ENCODE data around the gene ZNF691.

The ZNF691 gene

DNA sequence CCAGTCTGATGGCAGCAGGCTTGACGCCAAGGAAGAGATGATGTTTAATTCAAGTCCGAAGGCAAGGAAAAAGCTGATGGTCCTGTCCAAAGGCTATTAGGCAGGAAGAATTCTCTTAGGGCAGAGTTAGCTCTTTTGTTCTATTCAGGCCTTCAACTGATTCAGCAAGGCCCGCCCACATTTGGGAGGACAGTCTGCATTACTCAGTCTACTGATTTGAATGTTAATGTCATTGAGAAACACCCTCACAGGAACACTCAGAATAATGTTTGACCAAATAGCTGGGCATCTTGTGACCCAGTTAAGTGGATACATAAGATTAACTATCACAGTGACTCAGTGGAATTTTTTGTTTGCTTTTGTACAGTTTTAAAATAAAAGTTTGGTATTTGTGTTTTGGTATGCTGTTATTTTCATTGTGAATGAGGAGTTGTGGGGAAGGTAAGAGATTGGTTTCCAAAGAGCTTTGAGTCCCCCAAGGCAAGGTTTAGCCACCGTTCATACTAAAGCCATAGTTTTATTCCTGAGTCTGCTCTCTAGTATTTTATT, 1.7 kb upstream of the ZNF691 start:
- TF ChIP-seq GATA2 (IDR thresholded peaks at IDR 0.05; ENCODE audit: low read depth, low read length) (no peak), GATA3 (IDR thresholded peaks at IDR 0.05; ENCODE audit: low read depth, low read length) (no peak)

DNA sequence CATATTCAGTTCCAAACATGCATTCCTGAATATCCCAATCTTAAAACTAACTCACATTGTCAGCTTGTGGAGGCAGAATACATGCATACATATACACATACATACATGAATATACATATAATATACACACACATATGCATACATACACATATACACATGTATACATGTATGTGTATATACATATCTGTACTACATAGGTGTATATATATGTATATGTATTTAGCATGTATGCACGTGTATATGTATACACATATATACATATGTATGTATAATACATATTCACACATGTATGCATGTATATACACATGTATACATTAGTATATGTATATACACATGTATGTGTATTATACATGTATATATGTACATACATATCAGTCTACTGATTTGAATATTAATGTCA, 1.2 kb upstream of the ZNF691 start:
- no peak for TF ChIP-seq GATA3 (IDR thresholded peaks at IDR 0.05; ENCODE audit: low read depth, low read length)
- no peak for TF ChIP-seq GATA2 (IDR thresholded peaks at IDR 0.05; ENCODE audit: low read depth, low read length)

DNA sequence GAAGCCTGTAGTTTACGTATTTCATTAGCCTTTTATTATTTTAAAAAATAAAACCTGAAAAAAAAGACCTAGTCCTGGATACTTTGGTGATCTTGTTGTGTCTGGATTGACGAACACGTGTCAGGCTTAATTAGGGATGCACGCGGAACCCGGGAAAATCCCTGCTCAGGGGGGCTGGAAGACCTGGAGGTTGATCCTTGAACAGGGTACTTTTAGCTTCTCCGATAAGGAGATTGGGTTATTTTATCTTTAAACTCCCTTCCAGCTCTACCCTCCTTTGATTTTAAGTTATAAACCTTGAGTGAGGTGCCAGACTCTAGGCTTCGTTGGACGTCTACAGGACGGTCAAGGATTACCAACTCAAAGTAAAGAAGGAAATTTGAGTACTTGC, 552 bp upstream of the ZNF691 start:
- TF ChIP-seq GATA2 (IDR thresholded peaks at IDR 0.05; ENCODE audit: low read depth, low read length) = no peak
- TF ChIP-seq GATA3 (IDR thresholded peaks at IDR 0.05; ENCODE audit: low read depth, low read length) = no peak

DNA sequence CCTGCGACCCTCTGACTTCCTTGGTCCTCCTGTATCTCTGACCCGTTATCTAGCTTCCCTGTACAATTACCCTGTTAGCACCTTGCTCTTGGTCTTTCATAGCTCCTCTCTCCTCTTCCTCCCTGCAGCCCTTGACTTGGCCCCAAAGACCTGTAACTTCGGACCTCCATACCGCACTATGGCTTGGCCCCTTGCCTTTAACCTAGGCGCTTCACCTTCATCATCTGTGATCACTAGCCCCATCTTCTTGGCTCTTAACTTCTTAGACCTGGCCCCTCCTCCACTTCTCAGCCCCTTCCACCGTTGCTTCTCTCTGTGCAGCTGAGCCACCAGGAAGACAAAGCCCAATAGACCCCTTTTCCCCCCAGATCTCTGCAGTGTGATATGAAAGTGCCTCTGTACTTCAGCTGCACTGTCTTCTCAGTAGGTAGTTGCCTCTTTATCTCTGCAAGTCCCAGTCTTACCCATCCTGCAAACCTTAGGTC, 740 bp downstream of the ZNF691 start:
- TF ChIP-seq GATA3 (IDR thresholded peaks at IDR 0.05; ENCODE audit: low read depth, low read length) (no peak), GATA2 (IDR thresholded peaks at IDR 0.05; ENCODE audit: low read depth, low read length) (no peak)

DNA sequence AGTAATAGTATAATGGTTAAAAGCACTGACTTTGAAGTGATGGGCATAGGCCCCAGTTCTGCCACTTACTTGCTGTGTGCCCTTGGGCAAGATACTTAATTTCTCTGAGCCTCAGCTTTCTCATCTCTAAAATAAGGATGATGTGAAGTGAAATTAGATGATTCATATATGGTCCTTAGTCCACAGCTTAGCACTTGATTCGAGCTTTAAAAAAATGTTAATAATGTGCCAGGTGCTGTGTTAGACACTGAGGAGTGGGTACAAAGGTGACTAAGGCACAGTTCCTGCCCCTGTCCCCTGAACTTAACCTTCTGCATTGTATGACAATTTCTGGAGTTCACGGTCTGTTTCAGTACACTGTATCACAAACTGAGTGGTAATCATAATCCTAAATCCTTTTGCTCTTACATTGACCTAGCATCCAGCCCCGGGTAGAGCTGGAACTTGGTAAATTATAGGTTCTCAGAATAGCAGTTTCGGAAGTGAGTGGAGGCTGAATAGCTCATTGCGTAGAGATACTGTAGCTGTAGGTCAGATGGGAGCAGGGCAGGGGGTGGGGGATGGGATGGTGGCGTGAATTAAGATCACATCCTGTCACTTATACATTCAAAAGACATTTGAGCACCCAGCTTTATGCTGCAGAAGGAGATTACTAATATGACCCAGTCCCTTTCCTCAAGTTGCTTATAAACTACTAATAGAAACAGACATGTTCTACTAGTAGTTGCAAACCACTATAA, 1.5 kb downstream of the ZNF691 start:
- no peak for TF ChIP-seq GATA2 (IDR thresholded peaks at IDR 0.05; ENCODE audit: low read depth, low read length)
- no peak for TF ChIP-seq GATA3 (IDR thresholded peaks at IDR 0.05; ENCODE audit: low read depth, low read length)

DNA sequence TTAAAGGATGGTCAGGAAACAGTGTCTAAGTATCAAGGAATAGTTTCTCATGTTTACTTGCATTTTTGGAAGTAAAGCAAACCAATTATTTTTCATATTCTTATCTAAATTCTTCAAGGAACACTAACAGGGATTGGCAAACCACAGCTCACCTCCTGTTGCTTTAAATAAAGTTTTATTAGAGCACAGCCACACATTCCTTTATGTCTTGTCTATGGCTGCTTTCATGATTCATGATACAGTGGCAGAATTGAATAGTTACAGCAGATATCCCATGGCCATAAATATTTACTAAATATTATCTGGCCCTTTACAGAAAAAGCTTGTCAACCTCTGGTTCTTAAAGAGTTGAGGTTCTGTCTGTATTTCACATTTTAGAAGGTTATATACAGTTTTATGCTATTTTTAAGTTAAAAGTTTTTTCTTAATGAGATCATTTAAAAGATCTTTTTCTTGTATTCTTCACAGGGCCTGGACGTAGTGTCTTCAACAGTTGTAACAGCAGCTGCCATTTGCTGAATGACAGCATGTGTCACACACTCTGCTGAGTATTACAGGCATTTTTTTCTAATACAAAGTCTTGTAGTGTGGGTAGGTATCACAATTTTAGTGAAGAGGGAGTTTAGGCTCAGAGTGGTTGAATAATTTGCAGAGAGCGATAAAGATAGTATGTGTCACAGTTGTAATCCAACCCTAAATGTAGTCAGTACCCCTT, 2.6 kb downstream of the ZNF691 start:
- TF ChIP-seq GATA2 (IDR thresholded peaks at IDR 0.05; ENCODE audit: low read depth, low read length) (no peak), GATA3 (IDR thresholded peaks at IDR 0.05; ENCODE audit: low read depth, low read length) (no peak)

DNA sequence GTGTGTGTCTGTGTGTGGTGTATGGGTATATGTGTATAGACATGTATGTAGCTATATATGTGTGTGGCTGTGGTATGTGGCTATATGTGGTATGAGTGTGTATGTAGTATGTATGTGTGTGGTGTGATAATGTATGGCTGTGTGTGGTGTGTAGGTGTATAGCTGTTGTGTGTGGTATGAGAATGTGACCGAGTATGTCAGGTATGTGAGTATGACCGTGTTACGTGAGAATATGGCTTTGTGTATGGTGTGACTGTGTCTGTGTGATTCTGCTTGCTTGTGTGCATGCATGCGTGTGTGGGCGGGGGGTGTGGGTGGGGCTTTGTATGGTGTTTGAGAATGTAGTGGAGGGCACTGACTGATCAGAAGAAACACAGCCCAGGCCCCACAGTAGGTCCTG, 3.5 kb downstream of the ZNF691 start:
- no peak for TF ChIP-seq GATA2 (IDR thresholded peaks at IDR 0.05; ENCODE audit: low read depth, low read length)
- TF ChIP-seq GATA3 (IDR thresholded peaks at IDR 0.05; ENCODE audit: low read depth, low read length) = no peak

DNA sequence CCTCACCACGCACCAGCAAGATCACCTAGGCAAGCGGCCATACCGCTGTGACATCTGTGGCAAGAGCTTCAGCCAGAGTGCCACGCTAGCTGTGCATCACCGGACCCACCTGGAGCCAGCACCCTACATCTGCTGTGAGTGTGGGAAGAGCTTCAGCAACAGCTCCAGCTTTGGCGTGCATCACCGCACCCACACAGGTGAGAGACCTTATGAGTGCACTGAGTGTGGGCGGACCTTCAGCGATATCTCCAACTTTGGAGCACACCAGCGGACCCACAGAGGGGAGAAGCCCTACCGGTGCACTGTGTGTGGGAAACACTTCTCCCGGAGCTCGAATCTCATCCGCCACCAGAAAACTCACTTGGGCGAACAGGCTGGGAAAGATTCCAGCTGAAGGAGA, 5.0 kb downstream of the ZNF691 start:
- TF ChIP-seq GATA2 (IDR thresholded peaks at IDR 0.05; ENCODE audit: low read depth, low read length) = no peak
- no peak for TF ChIP-seq GATA3 (IDR thresholded peaks at IDR 0.05; ENCODE audit: low read depth, low read length)

DNA sequence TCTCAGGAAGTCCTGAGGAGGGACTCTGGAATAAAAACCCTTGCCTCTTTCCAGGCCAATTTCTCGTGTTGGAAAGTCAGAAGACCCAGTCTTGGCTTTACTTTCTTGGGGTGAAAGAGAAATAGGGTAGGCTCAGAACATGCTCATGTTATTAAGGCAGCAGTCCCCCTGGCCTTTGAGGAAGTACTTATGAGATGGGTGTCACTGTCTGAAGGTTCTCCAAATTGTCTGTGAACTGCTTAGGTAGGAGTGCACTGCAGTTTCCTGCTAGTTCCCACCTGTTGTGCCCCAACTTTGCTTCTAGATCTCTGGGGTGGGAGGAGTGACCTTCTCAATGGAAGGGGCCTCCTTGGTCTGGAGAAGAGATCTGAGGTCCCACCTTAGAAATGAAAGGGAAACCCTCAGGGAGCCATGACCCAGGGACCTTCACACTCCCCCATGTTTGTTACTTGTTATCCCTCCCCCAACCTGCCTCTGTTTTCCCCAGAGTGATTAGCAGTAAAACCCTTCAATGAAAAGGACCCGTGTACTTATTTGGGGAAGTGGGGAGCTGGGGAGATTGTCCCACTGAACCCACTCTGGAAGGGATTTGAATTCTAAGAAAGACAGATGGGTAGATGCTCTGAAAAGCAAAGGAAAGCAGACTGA, 5.7 kb downstream of the ZNF691 start:
- TF ChIP-seq GATA2 (IDR thresholded peaks at IDR 0.05; ENCODE audit: low read depth, low read length) = no peak
- no peak for TF ChIP-seq GATA3 (IDR thresholded peaks at IDR 0.05; ENCODE audit: low read depth, low read length)

DNA sequence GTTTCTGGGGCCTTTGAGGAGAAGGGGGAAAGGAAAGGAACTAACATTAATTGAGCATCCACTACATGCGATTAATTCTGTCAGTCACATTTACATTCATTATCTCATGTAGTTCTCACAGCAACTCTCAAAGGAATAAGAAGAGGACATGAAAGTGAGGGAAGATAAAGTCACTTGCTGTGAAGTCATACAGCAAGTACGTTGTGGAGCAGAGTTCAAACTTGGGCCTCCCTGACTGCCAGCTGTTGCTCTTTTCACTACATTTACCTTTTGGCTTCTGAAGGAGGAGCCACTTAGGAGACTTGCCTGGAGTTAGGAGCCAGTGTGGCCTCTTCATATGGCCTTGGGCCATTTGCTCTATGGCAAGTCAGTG, 6.2 kb downstream of the ZNF691 start:
- no peak for TF ChIP-seq GATA3 (IDR thresholded peaks at IDR 0.05; ENCODE audit: low read depth, low read length)

DNA sequence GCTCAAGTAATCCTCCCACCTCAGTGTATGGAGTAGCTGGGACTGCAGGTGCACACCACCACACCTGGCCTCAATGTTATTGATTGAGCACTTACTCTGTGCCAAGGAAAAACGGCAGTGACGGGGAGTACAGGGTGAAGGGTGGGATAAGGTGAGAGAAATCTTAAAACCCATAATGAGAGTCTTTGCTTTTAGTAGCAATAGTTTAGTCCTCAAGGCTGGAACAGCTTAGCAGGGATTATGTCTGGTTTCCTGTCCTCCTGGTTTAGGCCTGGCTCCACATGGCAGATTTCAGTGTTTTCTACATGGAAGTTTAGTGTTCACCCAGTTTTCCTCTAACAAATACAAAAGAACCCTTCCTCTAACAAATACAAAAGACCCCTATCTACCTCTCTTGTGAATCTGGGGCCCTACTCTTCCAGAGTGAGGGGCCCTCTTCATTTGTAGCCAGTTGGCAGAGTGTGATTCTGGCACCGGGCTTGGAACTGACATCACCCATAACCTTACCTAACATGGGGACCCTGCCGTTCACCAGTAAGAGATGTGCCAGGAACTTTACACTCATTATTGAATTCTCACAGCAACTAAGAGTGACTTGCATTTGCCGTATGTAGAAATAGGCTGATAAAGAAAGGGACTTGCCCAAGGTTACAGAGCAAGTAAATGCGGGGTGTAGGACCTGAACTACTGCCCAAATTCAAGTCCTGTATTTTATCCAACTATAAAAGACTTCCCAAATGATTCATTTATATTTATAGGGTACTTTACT, 6.9 kb downstream of the ZNF691 start:
- no peak for TF ChIP-seq GATA2 (IDR thresholded peaks at IDR 0.05; ENCODE audit: low read depth, low read length)
- no peak for TF ChIP-seq GATA3 (IDR thresholded peaks at IDR 0.05; ENCODE audit: low read depth, low read length)

DNA sequence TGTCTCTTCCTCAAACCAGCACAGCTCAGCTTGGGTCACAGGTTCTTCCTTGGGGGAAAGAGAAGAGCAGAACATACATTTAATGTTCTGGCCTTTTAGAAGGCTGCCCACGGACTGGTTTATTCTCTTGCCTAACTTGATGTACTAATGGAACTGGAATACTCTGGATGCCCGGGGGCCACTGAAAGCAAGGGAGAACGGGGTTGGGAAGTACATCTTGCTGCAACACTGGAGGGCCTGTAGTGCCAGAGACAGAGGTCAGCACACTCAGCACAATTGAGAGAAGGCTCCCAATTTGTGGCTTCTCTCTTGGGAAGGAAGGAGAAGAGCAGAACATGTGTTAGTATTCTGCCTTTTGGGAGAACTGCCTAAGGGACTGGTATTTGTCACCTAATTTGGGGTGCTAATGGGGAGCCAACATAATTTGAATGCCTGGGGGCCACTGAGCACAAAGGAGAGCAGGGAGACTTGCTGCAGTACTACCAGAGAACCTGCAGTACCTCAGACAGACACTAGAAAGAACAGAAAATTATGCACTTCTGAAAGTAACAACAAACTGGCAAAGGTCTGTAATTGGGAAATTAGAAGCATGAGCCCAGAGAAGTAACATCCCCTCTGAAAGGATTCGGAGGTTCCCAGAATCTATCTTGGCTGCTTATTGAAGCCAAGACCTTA, 14.1 kb downstream of the ZNF691 start:
- TF ChIP-seq GATA2 (IDR thresholded peaks at IDR 0.05; ENCODE audit: low read depth, low read length) = no peak

DNA sequence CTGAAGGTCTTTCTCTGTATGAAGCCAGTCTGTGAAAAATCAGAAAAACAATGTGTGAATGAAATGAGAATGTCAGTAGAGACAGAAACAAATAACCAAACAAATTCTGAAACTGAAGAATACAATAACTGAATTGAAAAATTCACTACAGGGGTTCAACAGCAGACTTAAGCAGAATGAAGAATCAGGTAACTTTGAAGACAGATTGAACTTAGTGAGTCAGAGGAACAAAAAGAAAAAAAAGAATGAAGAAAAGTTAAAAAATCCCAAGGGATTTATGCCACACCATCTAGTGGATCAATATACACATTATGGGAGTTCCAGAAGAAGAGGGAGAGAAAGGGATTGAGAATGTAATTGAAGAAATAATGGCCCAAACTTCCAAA, 14.6 kb downstream of the ZNF691 start:
- TF ChIP-seq GATA2 (IDR thresholded peaks at IDR 0.05; ENCODE audit: low read depth, low read length) (no peak), GATA3 (IDR thresholded peaks at IDR 0.05; ENCODE audit: low read depth, low read length) (no peak)

Measured in SH-SY5Y (cell line).